GM18909 (cell line): ENCODE measurements around the gene CELA3B.
"Not testable (repeated sequence)": the region's sequence is repeated elsewhere in the genome, so short reads cannot be mapped to it uniquely, and the experiment has no call there.

Source experiments
- ATAC-seq: cut with Tn5 transposase; IDR thresholded peaks from one replicate; pipeline ENCODE4 v1.9.1; 2021; ENCODE audit warnings: mild to moderate bottlenecking; ENCODE audit not compliant: unreplicated experiment, poor library complexity

The CELA3B gene

GRCh38 chr1:21976703-21977239 is at the start of gene CELA3B:
Gene CELA3B (plus strand): TSS chr1:21977022. CDS start chr1:21977040, 18 bp downstream.
- not testable (repeated sequence) for ATAC-seq

- ATAC-seq = no peak
Observed at GRCh38 chr1:21927533-21928237, 49.1 kb upstream of the CELA3B start.

GRCh38 chr1:21930080-21930571 is 46.7 kb upstream of the CELA3B start:
- ATAC-seq = no peak

- ATAC-seq = no peak
Observed at GRCh38 chr1:21930629-21931170, 46.1 kb upstream of the CELA3B start.

GRCh38 chr1:21931171-21932093 is 45.4 kb upstream of the CELA3B start:
- ATAC-seq = no peak

- ATAC-seq = no peak
Observed at GRCh38 chr1:21932127-21932526, 44.7 kb upstream of the CELA3B start.

- no peak for ATAC-seq
Observed at GRCh38 chr1:21933397-21934248, 43.2 kb upstream of the CELA3B start.

GRCh38 chr1:21935393-21935804 is 41.4 kb upstream of the CELA3B start:
- no peak for ATAC-seq

- no peak for ATAC-seq
Observed at GRCh38 chr1:21935891-21936365, 40.9 kb upstream of the CELA3B start.

GRCh38 chr1:21936366-21937031 is 40.3 kb upstream of the CELA3B start:
- no peak for ATAC-seq

GRCh38 chr1:21937034-21937371 is 39.8 kb upstream of the CELA3B start, which contains the start of gene HSPG2:
Gene HSPG2 (minus strand): TSS chr1:21937310. CDS start chr1:21937217, 93 bp downstream.
- no peak for ATAC-seq

GRCh38 chr1:21937372-21938121 is 39.3 kb upstream of the CELA3B start:
- no peak for ATAC-seq

GRCh38 chr1:21938732-21939538 is 37.9 kb upstream of the CELA3B start:
- ATAC-seq = no peak

- no peak for ATAC-seq
Observed at GRCh38 chr1:21939650-21940374, 37.0 kb upstream of the CELA3B start.

GRCh38 chr1:21940492-21940891 is 36.3 kb upstream of the CELA3B start:
- no peak for ATAC-seq

GRCh38 chr1:21941370-21941769 is 35.5 kb upstream of the CELA3B start:
- no peak for ATAC-seq

GRCh38 chr1:21942464-21942863 is 34.4 kb upstream of the CELA3B start:
- ATAC-seq = no peak
